ENCODE measurements around the gene ESR1.
"Not testable (repeated sequence)": the region's sequence is repeated elsewhere in the genome, so short reads cannot be mapped to it uniquely, and the experiment has no call there.

ESR1 gene

DNA sequence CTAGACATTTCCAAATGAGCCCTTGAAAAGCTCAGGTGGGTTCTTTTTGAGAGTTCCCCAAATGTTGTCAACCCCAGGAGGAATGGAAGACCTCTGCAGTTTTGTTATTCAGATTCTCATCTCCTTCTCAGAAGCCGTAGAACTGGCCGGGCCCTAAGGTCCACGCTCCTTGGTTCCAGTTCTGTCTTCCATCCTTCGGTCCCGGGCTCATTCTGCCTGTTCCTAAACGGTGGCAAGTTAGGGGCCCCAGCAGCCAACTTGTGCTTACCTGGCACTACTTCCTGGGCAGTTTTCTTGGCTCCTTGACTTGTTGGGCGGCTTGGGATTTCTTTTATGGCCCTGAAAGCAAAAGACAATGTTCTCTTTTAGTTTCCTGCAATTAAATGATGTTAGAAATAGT, 6.4 kb downstream of the ESR1 start:
- DNase-seq (ENCODE audit: low spot score): no peak

DNA sequence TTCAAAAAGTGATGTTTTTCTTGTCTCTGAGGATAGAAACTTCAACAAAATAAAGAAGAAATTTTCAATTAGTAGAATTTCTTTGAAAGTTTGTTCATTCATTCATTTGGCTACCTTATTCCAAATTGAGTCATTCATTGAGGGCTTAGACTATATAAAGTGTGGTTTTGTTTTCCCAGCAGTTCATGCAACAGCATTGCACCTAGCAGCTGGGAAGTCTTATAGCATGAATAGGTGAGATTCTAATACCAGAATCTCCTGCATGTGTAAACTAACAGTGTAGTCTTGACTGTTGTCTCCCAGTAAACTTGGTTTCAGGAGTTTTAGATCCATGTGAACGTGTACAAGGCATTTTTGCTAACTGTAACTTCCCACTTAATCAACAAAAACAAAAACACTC, 7.1 kb downstream of the ESR1 start:
- DNase-seq (ENCODE audit: low spot score): no peak

DNA sequence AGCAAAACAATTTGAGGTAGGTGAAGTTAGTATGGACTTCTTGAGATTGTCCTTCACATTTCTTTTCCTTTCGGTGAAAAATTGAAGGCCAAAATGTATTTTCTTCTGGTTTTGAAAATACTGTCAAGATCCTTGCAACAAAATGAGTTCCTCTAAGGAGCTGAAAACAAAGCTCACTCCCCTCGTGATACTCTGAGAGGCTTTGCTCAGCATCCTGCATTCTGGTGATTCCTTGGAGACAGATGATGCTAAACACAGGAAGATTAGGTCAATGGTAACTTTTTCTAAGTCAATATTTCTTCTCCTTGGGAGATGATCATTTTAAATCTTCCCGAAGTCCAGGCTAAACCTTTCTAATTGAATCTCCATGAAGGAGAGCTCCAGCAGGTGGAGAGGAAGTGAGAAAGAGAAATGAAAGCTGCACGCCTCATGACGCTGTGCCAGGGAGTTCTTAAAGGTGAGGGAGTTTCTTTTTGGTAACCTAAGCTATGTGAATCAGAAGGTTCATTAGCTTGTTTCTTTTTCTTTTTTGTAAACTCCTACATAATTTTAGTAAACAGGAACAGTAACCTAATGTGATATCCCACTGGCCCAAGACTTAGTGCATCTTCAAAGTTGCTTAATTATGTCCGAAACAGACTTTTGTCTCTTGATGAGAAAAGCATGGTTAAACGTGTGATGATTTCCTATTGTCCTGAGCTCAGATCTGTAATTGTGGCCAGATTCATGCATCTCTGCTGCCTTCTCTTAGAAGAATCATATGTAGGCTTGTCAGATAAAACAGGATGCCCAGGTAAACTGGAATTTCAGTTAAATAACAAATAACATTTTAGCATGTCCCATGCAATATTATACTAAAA, 15.0 kb downstream of the ESR1 start:
- DNase-seq (ENCODE audit: low spot score): no peak

DNA sequence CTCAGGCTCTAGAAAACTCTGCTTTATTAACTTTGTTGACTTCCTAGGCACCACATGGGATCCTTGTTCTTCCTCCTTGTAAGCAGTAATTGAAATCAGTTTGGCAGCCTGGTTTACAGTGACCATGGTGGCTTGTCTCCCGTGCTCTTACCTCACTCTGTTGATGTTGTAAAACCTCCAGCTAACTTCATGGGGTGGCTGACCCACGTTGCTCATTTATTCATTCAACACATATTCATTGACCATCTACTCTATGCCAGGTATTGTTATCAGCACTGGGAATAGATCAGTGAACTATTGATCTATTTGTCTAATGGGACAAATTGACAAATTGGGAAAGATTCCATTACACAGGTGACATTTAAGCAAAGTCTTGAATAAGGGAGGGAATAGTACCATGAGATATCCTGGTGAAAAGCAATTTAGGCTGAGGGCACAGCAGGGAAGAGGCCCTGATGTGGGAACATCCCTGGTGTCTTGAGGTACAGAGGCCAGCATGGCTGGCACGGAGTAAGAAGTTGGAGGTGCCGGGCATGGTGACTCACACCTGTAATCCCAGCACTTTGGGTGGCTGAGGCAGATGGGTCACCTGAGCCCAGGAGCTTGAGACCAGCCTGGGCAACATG, 19.1 kb downstream of the ESR1 start:
- no peak for DNase-seq (ENCODE audit: low spot score)

GRCh38 chr6:151832710-151833109, 25.2 kb downstream of the ESR1 start:
- no peak for DNase-seq (ENCODE audit: low spot score)

DNA sequence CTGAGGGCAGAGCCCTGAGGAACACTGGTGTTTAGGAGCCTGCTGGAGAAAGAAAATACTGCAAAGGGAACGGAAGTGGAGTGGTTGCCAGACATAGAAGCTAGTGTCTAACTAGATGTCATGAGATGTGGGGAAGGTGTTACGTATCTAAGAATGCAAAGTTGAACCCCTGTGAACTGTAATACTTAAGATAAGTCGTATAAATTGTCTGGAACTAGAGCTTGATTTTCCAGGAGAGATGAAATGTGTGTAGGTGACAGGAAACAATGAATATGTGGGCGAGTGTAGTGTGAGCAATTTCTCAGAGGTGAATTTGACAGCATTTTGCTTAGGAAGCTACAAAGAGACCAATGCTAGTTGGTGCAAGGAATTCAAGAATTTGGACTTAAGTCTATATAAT, 27.9 kb downstream of the ESR1 start:
- no peak for DNase-seq (ENCODE audit: low spot score)

DNA sequence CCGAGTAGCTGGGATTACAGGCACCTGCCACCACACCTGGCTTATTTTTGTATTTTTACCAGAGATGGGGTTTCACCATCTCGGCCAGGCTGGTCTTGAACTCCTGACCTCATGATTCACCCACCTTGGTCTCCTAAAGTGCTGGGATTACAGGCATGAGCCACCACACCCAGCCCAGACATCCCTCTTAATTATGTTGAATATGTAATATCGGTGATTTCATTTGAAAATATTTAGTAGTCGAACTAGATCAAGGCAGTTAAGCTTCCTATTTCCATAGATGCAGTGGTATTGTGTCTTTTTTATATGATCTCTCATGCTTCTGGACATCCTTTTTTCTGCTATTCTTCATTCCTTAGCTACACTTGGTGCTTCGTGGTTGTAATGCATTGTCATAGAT, 29.7 kb downstream of the ESR1 start:
- DNase-seq (ENCODE audit: low spot score): no peak

DNA sequence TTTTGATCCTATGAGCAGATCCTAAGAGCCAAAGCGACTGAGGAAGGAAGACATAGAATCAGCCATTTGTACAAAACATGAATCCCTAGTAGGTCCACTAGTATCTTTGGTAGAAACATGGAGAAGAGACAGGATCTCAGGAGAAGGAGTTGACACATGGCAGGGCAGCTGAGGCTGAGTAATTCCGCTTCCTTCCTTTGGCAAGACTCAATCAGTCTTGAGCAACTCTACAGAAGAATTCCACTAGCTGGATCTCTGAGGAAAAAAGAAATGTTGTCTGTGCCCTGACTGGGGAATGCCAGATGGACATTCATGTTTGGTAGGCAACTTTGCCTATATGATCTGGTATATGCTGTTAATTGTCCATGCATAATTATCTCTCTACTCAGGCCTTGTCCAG, 35.3 kb downstream of the ESR1 start:
- no peak for DNase-seq (ENCODE audit: low spot score)

DNA sequence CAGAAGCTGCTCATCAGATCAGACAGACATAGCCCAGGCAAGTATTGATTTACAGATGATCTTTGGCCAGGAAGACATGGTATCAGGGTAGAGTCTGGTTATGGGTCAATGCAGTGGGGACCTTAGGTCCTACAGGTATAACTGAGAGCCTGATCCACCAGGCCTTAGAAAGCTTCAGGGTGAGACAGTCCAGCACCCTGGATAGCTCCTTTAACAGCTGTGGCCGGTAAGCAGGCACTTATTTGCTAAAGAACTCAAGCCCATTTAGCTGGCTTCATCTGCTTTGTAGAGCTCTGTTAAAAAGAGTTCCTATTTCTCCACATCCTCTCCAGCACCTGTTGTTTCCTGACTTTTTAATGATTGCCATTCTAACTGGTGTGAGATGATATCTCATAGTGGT, 39.6 kb downstream of the ESR1 start:
- peak; percentile 55 for DNase-seq (ENCODE audit: low spot score)

GRCh38 chr6:151850479-151851003, 43.1 kb downstream of the ESR1 start:
- DNase-seq (ENCODE audit: low spot score): no peak

- DNase-seq (ENCODE audit: low spot score): no peak
These were observed 50.8 kb downstream of the ESR1 start for GRCh38 chr6:151858294-151858693.

DNA sequence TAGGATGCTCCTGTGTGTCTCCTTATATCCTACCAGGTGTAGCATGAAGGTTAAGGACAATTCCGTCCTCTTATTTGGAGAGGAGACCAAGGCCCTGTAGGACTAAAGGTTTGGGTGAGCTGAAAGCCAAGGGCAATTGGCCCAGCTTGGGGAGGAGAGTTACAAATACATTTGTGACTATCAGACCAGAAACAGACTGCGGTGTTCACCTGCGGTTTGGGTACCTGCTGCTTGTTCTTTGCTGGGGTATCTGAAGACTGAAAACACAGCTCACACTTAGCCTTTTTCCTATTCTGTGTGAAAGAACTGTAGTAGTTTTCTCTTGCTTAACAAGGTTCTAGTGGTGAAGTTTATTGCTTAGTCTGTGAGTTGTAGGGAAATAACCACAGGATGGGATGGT, 55.0 kb downstream of the ESR1 start:
- DNase-seq (ENCODE audit: low spot score): no peak

GRCh38 chr6:151867361-151867869, 59.9 kb downstream of the ESR1 start:
- DNase-seq (ENCODE audit: low spot score): not testable (repeated sequence)

- DNase-seq (ENCODE audit: low spot score): no peak
These were observed 61.9 kb downstream of the ESR1 start for GRCh38 chr6:151869345-151869744.

DNA sequence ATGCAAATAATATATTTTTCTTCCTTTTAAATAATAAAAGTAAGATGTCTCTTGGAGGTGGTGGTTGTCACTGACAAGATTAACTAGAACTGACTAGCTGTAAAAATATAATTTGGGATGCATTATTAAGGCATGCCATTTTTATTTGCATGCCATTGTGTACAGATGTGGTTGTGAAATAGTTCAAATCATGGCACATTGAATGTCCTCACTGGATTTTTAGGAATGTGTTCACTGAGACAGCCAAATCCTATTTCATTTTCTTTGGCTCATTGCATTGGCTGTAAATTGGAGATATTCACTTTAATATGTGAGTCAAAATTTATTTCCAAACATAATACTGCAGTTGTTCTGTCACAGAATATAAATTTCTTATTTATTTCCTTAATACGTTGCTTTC, 62.3 kb downstream of the ESR1 start:
- no peak for DNase-seq (ENCODE audit: low spot score)

DNA sequence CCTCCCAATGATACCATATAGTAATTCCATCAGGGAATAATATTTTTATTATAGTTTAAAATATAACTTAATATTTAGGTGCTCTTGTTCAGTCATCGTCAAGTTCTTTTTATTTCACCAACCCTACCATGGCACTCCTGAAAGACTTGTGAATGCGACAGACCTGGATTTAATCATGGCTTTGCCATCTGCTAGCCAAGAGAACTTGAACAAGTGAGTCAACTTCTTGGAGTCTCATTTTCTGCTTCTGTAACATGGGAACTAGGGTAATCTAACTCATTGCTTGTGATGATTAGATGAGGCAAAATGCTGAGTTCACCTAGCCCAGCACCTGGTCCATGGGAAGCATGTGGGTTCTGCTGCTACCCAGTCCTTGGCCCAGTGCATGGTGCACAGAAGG, 62.9 kb downstream of the ESR1 start:
- DNase-seq (ENCODE audit: low spot score): no peak

DNA sequence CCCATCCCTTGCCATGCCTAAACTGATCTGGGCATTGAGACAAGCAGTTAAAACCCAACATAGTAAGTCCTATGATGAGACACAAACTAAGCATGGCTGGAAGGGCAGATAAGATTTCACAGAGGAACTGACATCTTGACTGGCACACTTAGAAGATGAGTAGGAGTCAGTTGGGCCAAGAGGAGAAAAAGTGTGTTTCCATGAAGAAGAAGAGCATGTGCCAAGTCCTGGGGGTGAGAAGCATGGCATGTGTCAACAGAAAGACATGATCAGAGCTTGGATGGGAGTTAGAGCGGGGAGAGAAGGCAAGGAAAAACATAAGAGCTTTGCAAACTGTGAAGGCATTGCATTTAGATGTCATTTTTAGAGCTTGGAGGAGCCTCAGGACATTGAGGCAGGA, 68.0 kb downstream of the ESR1 start:
- no peak for DNase-seq (ENCODE audit: low spot score)

- DNase-seq (ENCODE audit: low spot score): no peak
These were observed 68.6 kb downstream of the ESR1 start for GRCh38 chr6:151876122-151876521.

GRCh38 chr6:151877458-151877857, 70.0 kb downstream of the ESR1 start:
- DNase-seq (ENCODE audit: low spot score): no peak

- DNase-seq (ENCODE audit: low spot score): no peak
These were observed 73.7 kb downstream of the ESR1 start for GRCh38 chr6:151881231-151881630.

DNA sequence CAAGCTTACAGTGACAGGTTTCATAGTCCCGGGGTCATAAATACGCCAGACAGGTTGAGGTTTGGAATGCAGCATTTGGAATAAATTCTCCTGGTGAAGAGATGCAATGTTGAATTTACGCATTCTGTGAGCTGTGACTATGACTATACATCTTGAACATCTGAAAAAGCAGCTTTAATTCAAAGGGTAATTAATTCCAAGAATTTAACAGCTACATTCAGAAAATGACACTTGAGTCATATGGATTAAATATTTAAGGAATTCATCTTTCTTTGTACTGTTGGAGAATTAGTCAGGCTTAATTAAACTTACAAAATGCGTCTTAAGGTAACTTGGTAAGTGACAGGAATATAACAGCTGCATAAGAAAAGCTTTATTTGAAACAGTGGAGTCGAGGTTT, 74.7 kb downstream of the ESR1 start:
- no peak for DNase-seq (ENCODE audit: low spot score)

- no peak for DNase-seq (ENCODE audit: low spot score)
These were observed 77.8 kb downstream of the ESR1 start for GRCh38 chr6:151885234-151885633.

DNA sequence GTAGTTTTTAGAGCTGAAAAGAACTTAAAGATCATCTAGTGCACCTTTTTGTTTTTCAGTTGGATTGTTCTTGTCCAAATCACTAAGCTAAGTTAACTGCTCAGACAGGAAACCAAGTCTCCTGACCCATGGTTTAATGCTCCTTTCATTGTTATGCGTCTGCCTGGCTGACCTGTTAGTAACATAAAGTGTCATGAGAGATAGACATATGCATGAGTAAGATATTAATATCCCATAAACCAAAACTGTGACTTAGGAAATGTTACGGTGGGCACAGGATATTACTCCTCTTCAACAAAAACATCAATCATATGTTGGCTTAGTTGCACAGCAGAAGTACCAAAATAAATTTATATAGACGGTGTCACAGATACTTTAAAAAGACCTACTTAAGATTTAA, 84.0 kb downstream of the ESR1 start:
- no peak for DNase-seq (ENCODE audit: low spot score)
